GM19023 (cell line): ENCODE measurements around the gene ELN.

Experiments used
- ATAC-seq: cut with Tn5 transposase; IDR thresholded peaks from one replicate; pipeline ENCODE4 v1.9.1; 2021; ENCODE audit warnings: mild to moderate bottlenecking, moderate library complexity; ENCODE audit not compliant: unreplicated experiment

The ELN gene

DNA sequence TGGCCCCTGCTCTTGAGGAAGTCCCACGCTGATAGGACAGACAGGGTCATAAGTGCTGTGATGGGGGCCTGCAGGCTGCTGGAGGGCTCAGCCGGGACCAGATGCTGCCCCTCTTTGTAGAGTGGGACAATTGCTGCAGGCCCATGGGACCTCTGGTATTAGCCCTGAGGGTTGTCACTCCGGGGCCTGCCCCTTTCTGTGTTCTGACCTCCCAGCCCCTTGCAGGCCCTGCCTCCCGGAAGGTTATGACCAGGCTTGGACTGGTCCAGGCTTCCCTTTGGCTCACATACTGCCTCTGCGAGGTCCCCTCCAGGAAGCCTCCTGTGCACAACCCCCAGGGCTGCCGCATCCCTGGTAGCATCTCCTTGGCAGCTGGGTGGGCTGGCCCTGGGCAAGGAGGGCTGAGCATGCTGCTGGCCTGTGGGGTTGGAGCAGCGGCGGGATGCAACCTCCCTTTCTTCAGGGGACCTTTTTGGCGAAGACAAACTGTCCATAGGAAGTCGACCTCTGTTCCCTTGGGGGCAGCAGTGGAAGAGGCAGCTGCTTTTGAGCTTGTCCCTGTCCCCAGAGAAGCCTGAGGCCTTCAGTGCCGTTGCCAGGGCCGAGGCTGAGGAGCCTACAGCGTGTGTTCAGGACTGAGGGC is 64.5 kb downstream of the ELN start:
- ATAC-seq: no peak

DNA sequence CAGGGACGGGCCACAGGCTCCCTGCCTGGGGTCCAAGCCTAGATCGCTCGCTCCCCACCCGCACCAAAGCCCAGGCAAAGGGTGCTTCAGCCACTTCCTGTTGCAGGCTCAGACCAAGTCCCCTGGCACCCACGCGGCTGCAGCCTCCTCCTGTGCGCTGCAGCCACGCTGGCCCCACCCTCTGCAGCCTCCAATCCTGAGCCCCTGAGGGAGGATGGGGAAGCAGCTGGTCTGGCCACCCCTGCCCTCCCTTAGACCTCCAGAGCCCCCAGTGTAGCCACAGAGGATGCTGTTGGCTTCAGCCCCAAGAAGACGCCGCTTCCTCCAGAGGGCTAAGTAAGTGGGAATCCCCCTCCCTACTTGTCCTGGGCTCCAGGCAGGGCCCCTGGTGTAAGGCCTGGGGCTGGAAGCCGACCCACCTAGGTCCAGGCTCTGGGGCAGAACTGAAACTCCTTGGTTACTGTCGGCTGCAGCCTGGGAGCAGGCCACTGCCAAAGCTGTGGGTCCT is 65.0 kb downstream of the ELN start:
- ATAC-seq: peak; percentile 69

DNA sequence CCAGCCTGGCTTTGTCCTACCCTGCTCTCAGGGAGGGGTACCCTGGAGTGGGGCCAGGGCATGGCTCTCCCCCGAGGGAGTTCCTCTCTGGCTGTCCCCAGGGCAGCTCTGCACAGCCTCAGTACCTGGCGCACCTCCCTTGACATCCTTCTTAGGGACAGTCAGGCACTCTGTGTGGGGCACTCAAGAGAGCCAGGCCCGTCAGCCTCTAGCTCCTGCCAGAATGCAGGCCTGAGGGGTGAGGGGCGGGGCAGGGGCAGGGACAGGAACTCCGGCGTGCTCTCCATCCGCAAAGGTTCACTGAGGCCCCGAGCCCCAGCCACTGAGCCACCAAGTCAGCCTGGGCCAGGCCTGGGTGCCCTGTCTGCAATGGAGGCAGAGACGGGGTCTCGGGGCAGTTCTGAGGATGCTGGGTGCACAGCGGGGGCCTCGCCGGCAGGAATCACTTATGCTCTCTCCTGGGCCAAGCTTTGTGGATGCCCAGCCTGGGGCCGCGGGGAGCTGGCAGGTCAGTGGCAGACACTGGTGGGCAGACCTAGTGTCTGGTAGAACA is 65.8 kb downstream of the ELN start:
- peak; percentile 21 for ATAC-seq

DNA sequence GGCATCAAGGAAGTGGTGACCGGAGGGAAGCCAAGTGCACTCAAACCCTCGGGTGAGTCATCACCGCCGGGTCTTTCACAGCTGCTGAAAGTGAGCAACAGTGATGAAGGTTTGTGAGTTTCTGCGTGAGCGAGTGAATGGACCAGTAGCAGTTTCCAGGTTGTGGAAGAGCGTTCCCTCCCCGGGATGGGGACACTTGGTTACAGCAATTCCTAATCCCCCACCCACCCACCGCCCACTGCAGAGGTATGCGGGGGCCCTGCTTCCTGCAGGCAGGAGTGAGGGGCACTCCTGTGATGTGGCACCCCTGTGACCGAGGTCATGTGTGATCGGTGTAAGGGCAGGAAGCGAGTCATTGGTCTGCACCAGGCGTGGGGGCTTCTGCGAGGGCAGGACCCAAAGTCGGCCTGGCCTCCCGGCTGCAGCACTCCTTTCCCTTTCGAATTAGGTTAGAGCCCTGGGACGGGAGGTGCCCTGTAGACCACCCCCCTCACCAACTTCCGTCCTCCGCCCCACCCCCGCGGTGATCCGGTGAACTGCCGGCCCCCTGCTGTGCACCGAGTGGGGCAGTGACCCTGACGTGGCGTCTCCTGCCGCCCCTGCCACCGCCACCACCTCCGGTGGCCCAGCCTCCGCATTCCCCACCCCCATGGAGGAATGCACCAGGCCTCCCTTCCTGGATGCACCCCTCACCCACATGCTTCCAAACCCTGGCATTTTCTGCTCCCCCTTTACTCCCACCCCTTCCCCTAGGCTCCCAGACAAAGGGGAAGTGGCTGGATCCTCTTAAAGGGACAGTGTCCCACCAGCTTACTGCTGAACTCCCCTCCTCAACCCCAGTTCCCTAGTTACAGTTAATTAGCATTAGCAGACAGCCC is 66.5 kb downstream of the ELN start:
- peak; percentile 51 for ATAC-seq

DNA sequence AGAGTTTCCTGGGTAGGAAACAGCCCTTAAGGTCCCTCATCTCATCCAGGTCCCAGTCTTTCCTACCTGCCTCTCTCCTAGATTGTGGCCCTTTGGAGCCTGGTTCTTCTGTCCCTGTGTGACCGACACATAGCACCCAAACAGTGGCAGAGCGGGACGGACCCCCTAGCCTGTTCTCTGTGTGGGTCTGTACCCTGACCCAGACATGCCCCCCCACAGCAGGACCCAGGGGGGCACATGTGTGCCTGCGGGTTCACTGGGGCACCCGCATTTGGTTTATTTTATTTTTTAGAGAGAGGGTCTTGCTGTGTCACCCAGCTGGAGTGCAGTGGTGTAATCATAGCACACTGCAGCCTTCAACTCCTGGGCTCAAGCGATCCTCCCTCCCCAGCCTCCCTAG is 67.2 kb downstream of the ELN start:
- ATAC-seq: no peak

DNA sequence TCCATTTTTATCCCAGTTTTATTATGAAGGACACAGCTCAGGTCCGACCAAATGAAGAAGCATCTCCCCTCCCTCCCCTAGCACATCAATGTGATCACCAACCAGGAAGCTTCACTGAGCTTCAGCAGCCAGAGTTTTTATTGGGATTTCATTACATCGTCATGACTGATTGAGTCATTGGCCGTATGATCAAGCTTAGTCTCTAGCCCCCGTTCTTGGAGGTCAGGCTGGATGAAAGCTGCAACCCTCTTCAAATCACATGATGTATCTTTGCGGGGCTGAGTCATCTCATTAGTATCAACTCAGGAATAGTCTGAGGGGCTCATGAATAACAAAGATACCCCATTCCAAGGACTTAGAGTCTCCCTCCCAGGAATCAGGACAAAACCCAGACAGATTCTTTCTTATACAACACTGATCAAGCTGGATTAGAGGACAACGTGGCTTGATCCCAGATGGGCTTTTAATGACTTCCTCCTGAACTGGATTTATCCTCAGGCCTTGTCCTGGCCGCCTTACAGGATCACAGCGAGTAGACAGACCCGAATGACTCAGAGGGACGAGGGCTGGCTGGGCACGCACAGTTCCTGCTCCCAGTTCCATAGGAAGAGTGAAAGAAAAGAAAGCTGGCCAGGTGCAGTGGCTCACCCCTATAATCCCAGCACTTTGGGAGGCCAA is 70.1 kb downstream of the ELN start:
- ATAC-seq: no peak

DNA sequence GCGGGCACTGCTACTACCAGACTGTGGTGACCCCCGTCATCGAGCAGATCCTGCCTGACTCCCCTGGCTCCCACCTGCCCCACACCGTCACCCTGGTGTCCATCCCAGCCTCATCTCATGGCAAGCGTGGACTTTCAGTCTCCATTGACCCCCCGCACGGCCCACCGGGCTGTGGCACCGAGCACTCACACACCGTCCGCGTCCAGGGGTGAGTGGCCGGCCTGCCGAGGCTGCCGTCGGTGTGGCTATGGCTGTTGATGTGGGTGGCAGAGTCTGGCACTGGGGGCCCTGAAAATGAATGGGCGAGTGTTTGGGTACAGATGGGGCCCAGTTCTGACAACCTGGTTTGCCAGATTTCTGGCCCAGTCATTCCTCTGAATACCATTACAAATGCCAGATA is 71.1 kb downstream of the ELN start:
- ATAC-seq: no peak

DNA sequence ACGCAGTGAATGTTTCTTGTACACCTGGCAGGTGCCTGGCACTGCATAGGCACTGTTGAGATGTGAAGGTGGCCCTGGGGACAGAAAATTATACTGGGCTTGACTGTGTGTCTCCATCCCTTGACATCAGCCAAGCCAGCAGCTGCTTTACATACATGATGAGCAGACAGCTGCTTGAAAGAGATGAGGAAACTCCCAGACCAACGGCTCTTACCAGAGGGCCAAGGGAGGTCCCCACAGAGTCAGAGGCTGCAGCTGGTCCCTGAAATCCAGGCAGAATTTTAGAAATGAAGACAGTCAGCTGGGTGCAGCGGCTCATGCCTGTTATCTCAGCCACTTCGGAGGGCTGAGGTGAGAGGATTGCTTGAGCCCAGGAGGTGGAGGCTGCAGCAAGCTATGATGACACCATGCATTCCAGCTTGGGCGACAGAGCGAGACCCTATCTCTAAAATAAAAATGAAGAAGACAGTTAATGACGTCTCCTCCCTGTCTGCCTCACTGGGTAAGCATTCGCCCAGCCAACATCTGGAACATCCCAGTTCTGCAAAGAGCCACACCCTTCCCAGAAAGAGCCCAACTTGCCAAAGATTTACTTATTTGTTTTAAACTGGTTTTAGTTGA is 73.2 kb downstream of the ELN start:
- ATAC-seq: peak; percentile 95

DNA sequence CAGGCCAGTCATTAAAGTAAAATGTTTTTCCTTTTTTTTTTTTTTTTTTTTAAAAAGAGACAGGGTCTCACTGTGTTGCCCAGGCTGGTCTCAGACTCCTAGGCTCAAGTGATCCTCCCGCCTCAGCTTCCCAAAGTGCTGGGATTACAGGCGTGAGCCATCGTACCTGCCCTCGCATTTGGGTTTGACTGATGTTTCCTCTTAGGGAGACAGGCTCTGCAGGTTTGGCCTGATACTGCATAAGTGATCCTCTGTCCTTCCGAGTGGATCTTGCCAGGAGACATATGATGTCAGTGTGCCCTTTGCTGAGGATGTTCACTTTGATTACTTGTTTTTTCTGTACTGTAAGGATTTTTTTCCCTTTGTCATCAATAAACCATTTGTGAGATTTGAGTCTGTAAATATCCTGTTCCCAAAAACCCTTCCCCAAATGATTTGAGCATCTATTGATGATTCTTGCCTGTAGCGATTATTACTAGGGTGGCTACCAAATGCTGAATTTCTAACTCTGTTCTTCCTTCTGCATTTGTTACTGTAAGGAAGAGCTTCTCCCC is 75.3 kb downstream of the ELN start:
- ATAC-seq: no peak

DNA sequence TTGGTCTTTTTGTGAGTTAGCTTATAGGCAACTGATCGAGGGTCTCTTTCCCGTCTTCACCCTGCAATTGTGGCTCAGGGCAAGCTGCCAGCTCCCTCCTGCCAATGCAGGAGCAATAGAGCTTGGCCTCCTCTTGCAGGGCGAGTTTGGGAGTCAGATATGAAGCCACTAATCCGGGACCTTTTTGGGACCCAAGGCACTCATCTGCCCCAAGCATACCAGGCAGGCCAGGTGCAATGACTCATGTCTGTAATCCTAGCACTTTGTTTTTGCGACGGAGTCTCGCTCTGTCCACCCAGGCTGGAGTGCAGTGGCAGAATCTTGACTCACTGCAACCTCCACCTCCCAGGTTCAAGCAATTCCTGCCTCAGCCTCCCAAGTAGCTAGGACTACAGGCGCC is 76.7 kb downstream of the ELN start:
- ATAC-seq: no peak

DNA sequence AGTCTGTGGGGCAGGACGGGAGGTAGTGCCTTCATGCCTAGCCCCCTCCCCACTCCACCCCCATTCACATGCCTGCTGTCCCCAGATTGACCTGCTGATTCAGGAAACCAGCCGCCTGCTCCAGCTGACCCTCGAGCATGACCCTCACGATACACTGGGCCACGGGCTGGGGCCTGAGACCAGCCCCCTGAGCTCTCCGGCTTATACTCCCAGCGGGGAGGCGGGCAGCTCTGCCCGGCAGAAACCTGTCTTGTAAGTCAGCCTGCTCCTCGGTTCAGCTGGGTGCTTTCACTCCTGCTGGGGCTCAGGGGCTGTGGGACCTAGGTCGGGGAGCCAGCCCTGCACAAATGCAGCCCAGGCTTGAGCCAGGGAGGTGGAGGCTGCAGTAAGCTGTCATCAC is 78.0 kb downstream of the ELN start:
- ATAC-seq: no peak

DNA sequence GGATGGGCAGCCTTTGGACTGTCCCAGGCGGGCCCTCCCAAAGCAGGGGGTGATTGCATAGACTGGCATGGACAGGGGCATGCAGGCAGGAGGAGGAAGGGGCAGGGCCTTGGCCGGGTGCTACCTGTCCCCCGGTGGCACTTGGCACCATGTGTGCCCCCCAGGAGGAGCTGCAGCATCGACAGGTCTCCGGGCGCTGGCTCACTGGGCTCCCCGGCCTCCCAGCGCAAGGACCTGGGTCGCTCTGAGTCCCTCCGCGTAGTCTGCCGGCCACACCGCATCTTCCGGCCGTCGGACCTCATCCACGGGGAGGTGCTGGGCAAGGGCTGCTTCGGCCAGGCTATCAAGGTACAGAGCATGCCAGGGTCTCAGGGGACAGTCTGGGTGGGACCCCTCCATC is 78.9 kb downstream of the ELN start:
- no peak for ATAC-seq

DNA sequence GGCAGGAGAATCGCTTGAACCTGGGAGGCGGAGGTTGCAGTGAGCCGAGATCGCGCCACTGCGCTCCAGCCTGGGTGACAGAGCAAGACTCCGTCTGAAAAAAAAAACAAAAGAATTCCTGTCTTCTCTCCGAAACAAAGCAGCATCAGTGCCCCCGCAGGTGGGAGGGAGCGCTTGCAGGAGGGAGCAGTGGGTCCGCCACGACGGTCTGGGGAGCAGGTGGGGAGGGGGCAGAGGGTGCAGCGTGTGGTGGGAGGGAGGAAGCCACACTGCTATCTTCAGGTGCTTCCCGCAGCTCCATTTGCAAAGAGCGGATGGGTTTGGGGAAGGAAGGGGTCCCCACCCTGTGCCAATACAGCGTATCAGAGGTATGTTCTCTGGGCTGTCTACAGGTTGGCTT is 87.4 kb downstream of the ELN start:
- ATAC-seq: no peak

DNA sequence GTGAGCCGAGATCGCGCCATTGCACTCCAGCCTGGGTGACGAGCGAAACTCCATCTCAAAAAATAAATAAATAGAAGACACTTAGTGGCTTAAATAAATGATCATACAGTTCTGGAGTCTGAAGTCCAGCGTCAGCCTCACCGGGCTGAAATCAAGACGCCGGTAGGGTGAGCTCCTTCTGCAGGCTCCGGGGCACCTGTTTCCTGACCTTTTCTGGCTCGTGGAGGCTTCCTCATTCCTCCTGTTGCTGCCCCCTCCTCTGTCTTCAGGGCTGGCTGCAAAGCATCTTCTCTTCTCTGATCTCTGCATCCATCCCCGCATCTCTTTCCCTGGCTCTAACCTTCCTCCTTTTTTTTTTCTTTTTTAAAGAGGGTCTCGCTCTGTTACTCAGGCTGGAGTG is 88.4 kb downstream of the ELN start:
- no peak for ATAC-seq
